Stimulated activated CD4-positive, alpha-beta T cell treated with anti-CD3 and anti-CD28 coated beads, Interleukin-12 subunit alpha, Interleukin-12 subunit beta, amount 100 ng/mL, for 48 hours (primary cell): ENCODE data around the gene SMURF1.

Source experiments
- DNase-seq, 3 donors: peaks; one replicate each; pipeline ENCODE4 v3.0.0-alpha.2; 2020; ENCODE audit warnings: low read depth in 2 of 3, low spot score in 1 of 3

The SMURF1 gene

GRCh38 chr7:98993024-98993897 is 150.6 kb downstream of the SMURF1 start:
- no peak for DNase-seq

- no peak for DNase-seq
These were observed 151.8 kb downstream of the SMURF1 start for GRCh38 chr7:98992076-98992475.

GRCh38 chr7:98991141-98991540 is 152.8 kb downstream of the SMURF1 start:
- DNase-seq = no peak

DNA sequence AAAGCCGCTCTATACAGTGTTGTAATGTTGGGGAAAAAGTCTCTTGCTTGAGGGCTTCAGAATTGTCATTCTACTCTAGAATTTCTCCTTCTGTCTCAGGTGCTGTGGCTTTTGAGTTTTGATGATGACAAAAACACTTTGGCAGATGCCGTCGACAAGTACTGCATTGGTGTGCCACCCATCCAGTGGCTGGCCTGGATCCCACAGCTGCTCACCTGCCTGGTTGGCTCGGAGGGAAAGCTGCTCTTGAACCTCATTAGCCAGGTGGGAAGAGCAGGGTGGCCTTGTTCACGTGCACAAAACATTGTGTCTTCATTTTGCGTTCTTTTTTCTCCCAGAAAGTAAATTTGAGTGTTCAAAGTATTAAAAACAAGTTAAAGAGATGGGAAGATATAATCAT is 153.6 kb downstream of the SMURF1 start:
- DNase-seq = no peak

DNA sequence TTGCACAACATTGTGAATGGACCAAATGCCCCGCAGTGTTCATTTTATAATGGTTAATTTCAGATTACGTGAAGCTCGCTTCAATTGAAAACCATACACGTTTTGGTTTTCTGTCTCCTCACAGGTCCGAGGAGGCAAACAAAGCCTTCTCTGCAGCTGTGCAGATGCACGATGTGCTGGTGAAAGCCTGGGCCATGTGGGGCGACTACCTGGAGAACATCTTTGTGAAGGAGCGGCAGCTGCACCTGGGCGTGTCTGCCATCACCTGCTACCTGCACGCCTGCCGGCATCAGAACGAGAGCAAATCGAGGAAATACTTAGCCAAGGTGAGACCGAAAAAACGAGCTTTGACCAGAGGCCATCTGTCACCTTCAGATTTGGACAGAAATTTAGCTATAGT is 155.3 kb downstream of the SMURF1 start:
- DNase-seq = no peak

DNA sequence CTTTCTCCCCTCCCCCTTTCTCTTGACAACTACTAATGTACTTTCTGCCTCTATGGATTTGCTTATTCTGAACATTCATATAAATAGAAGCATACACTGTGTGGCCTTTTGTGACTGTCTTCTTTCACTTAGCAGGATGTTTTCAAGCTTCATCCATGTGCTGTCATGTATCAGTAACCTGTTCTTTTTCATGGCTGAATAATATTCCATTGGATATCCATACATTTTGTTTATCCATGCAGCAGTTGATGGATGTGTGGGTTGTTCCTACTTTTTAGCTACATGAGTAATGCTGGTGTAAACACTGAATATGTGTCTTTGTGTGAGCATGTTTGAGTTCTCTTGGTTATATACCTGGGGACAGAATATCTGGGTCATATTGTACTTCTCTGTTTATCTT is 158.0 kb downstream of the SMURF1 start:
- DNase-seq = no peak

GRCh38 chr7:98985406-98985805 is 158.5 kb downstream of the SMURF1 start:
- no peak for DNase-seq

DNA sequence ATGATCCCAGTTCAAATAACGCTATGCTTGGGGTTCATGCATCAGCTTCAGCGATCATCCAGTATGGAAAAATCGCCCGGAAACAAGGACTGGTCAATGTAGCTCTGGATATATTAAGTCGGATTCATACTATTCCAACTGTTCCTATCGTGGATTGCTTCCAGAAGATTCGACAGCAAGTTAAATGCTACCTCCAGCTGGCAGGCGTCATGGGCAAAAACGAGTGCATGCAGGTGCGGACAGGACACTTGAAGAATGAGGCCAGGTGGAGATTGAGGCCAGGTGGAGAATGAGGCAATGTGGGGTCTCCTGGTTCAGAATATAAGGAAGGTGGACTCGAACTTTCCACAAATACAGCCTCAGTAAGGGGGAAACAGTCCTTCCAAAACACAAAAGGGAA is 159.8 kb downstream of the SMURF1 start:
- no peak for DNase-seq

- DNase-seq = no peak
These were observed 161.2 kb downstream of the SMURF1 start for GRCh38 chr7:98982686-98983085.

DNA sequence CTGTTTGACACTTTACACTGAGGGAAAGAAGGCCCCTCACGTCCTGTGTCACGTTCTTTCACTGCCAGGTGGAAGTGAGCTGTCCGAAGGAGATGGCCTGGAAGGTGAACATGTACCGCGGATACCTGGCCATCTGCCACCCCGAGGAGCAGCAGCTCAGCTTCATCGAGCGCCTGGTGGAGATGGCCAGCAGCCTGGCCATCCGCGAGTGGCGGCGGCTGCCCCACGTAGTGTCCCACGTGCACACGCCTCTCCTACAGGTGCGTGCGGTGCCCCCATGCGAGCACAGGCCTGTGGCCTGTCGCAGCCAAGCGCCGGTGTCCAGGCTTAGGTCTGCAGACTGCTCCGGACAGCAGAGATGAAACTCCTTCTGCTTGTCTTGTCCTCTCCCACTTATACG is 162.2 kb downstream of the SMURF1 start:
- DNase-seq = no peak

- DNase-seq = no peak
These were observed 165.2 kb downstream of the SMURF1 start for GRCh38 chr7:98978672-98979071.
